Stimulated activated CD4-positive, alpha-beta T cell treated with anti-CD3 and anti-CD28 coated beads, Interleukin-1b, Interleukin-23, amount 100 ng/mL, for 48 hours (primary cell): ENCODE results near the gene SSTR3.
"Not testable (repeated sequence)": the region's sequence is repeated elsewhere in the genome, so short reads cannot be mapped to it uniquely, and the experiment has no call there.

ENCODE experiments used
- DNase-seq: peaks from one replicate; pipeline ENCODE4 v3.0.0-alpha.2; 2020

SSTR3 gene

DNA sequence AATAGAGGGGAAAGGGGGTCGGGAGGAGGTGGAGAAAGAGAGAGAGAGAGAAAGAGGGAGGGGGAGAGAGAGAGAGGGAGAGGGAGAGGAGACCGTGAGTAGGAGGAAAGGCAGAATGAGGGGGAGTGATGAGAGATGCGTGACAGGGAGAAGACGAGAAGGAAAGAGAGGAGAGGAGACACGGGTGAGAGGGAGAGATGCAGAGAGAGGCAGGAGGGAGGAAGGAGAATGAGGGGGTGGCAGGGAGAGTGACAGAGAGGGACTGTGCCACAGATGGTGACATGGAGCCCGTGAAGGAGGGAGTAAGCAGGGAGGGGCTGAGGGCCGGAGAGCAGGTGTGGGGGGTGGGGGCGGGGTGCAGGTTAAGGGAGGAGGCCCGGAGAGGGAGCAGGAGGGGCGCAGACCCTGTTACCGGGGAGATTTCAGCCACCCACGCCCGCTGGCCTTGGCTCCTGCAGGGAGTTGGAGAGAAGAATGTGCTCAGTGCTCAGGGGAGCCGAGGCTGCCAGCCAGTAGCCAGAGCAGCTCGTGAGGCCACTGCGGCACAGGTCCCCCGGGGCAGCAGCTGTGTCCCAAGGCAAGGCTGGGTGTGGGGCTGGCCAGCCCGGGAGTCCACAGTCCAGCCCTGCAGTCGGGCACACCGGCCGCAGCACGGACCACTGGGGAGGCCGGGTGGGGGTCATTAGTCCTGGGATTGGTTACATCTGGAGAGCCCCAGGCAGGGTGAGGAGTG, at the start of gene SSTR3:
Gene SSTR3 (minus strand): TSS at position 304 of the 733 bp plus-strand sequence. CDS start 4,674 bp downstream, outside the sequence.
- peak; percentile 1 for DNase-seq

GRCh38 chr22:37260901-37261336, 48.6 kb upstream of the SSTR3 start:
- DNase-seq: peak; percentile 61

GRCh38 chr22:37260155-37260795, 48.0 kb upstream of the SSTR3 start:
- no peak for DNase-seq

DNA sequence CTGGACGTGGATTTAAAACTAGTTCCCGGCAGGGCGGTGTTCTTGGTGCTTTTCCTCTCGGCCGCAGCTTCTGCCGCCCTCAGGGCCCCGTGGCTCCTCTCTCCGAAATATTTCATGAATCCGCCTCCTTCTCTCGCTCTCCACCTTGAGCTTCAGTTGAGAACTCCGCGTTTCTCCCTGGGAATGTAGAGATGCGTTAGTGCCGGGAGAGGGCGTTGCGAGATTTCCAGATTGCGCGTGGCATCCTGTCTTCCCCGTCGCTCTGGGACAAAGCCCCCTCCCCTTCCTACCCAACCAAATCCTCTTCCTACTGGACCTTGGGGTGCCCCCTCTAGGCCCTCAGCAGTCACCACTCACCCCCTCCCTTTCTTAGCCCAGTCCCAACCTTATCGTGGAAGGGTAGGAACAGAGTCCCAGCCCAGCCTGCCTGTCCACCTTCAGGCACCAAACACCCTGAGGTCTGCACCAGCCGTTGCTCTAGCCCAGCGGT, 47.3 kb upstream of the SSTR3 start:
- DNase-seq: no peak

GRCh38 chr22:37258753-37259401, 46.6 kb upstream of the SSTR3 start:
- DNase-seq: no peak

DNA sequence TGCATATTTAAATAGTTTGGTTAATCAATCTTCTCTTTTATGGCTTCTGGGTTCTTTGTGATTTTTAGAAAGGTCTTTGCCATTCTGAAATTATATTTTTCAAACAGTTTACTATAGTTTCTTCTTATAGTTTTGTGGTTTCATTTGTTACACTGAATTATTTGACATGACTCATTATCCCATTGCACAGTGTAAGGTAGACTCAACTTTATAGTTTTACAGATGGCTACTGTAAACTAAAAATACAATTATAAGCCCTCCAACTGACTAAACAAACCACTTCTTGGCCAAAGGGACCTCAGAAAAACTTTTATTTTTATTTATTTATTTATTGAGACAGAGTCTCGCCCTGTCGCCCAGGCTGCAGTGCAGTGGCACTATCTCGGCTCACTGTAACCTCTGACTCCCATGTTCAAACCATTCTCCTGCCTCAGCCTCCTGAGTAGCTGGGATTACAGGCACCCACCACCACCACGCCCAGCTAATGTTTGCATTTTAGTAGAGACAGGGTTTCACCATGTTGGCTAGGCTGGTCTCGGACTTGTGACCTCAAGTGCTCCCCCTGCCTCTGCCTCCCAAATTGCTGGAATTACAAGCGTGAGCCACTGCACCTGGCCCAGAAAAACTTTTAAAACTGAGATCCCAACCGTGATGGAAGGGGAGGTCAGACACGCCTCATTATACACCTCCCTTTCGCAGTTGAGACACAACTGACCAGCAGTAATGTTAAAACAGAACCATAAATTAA, 45.9 kb upstream of the SSTR3 start:
- DNase-seq: no peak

DNA sequence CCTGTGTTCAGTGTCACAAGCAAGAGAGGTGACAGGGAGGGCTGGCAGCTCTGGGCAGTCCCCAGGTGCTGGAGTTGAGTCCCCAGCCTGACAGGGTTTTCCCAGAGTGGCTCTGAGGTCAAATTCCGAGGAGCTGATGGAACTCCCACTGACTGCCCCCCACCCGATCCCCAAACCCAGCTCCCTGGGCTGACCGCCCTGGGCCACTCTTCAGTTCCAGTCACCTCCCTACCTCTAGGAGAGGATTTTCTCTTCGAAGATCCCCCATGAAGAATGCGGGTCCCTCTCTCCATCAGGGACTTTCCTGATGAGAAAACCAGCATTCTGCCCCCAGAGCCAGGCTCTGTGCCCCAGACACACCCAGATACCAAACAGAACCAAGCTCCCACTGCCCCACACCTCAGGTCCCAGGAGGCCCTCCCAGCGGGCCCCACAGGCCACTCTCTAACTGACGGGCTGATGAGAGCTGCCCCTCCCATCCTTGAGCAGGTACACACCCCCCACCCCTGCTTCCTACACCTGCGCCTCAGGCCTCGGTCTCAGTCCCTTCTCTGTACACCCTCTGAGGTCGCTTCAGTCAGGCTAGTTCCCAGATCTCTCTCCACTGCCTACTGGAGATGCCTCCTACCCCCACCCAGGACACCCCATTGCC, 43.9 kb upstream of the SSTR3 start:
- no peak for DNase-seq

DNA sequence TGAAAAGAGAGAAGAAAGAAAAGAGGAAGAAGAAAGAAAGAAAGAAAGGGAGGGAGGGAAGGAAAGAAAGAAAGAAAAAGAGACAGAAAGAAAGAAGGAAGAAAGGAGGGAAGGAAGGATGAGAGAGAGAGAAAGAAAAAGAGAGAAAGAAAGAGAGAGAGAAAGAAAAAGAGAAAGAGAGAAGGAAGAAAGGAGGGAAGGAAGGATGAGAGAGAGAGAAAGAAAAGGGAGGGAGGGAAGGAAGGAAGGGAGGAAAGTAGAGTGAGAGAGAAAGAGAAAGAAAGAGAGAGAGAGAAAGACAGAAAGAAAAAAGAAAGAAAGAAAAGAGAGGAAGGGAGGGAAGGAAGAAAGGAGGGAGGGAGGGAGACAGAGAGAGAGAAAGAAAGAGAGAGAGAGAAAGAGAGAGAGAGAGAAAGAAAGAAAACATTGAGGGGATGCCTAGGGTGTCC, 43.3 kb upstream of the SSTR3 start:
- DNase-seq: no peak

DNA sequence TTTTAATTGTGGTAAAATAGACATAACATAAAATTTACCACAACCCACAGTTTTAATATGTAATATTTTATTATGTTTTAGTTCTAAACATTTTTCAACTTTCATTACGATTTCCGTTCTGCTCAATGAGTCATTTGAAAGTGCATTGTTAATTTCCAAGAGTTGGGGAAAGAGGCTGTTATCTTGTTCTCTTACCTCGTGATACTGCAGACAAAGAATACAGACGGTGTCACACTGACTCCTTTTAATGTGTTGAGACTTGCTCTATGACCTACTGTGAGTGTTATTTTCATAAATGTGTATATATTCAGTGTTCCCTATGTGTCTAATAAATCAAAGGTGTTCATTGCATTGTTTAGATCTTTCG, 42.6 kb upstream of the SSTR3 start:
- DNase-seq: no peak

GRCh38 chr22:37254209-37254866, 42.1 kb upstream of the SSTR3 start:
- no peak for DNase-seq

GRCh38 chr22:37253126-37253660, 40.9 kb upstream of the SSTR3 start:
- DNase-seq: no peak

DNA sequence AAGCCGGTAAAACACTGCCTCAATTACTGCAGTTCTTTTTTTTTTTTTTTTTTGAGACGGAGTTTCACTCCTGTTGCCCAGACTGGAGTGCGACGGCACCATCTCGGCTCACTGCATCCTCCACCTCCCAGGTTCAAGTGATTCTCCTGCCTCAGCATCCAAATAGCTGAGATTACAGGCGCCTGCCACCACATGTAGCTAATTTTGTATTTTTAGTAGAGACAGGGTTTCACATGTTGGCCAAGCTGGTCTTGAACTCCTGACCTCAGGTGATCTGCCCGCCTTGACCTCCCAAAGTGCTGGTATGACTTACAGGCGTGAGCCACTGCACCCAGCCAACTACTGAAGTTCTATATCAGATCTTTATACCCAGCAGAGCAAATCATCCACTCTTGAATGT, 39.6 kb upstream of the SSTR3 start:
- DNase-seq: not testable (repeated sequence)

- DNase-seq: no peak
These were observed 37.7 kb upstream of the SSTR3 start for GRCh38 chr22:37249986-37250385.

DNA sequence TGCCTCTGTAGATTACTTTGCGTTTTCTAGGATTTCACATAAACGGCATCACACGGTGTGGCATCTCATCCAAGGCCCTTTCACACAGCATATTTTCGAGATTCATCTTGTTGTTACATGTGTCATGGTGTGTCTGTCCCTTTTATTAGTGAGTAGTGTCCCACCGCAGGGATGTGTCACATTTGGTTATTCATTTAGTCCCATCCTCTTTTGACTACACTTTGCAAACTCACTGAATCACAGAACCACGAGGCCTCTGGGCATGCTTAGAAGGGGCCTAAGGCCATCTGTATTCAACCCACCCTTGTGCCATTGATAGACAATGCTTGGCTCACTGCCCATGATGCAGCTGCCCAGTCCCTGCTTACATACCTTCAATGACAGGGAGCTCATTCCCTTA, 36.0 kb upstream of the SSTR3 start:
- no peak for DNase-seq

GRCh38 chr22:37245740-37246139, 33.5 kb upstream of the SSTR3 start:
- no peak for DNase-seq

- DNase-seq: no peak
These were observed 32.8 kb upstream of the SSTR3 start for GRCh38 chr22:37244922-37245722.

DNA sequence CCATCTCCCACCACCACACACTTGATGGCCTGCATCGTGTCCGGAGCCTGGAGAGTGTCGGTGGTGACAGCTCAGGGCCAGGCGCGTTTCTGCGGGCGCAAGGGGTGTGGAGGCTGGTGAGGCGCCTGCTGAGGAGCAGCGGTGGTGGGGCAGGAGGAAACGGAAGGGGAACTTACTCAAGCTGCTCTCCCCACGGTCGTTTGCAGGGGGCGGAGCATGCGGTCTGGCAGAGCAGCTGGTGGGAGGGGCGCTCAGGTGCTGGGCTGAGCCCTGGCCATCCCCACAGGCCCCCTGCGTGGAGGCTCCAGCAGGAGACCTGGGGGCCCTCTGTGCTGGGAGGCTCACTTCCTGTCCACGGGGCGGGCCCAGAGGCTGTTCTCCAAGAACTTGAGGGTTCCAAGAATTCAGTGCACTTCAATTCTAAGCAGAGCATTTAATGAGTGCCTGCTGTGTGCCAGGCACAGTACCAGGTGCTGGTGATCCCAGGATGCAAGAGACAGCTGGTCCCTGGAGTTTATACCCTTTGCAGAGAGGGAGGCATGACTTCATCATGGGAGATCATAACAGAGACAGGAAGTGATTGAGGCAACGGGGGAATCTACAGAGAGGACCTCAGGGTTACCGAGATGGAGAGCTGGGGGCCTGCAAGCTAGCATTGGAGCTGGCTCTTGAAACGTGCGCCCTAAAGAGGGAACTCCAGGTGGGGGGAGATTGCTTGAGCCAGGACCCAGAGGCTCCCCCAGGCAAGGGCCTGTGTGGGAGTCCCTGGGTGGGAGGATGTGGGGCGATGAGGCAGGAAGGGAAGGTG, 32.0 kb upstream of the SSTR3 start, which contains the start of gene RAC2:
Gene RAC2 (minus strand): TSS at position 156 of the 808 bp plus-strand sequence. CDS start 121 bp downstream, at position 35.
- DNase-seq: peak; percentile 93

GRCh38 chr22:37243402-37244113, 31.3 kb upstream of the SSTR3 start:
- DNase-seq: no peak

DNA sequence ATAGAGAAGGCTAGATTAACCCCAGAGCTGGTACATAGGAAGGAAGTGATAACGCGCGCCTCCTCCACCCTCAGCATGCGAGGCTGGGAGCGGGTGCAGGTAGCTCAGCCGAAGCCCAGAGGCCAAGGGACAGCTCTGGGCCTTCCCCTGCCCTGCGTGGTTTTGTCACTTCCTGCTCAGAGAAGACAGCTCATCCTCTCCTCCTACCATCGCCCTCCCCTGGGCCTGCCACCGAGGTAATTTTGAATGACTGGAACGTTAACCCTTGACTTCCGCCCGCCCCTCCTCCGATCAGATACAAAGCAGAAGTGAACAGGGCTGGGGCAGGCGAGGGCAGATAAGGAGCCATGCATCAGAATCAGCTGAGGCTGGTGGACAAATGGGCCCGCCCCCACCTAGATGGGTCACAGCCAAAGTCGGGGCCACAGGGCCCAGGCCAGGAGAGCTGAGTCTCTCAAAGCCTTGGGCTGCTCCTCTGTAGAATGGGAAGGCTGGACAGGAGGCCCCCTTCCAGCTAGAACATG, 30.2 kb upstream of the SSTR3 start:
- DNase-seq: peak; percentile 96
